GM13977 (cell line): ENCODE data around the gene CLEC16A.

Experiments
- DNase-seq: peaks from one replicate; pipeline ENCODE4 v3.0.0; 2012; ENCODE audit warnings: low spot score
- CTCF ChIP-seq: IDR thresholded peaks from 2 replicates; pipeline ENCODE4 v1.5.1; 2012; ENCODE audit warnings: mild to moderate bottlenecking, control low read depth; ENCODE audit not compliant: insufficient read depth; ENCODE audit errors: extremely low read depth, missing control alignments
- in situ Hi-C: fragments of 300-500 bp; cut with MboI; formaldehyde crosslinking; loops from one replicate; pipeline ENCODE4 v1.12.0; 2022; ENCODE audit warnings: low sequenced_read_pairs, low pct_unique_long_range_greater_than_20kb, mixed read lengths, inconsistent platforms; ENCODE audit not compliant: unreplicated experiment

CLEC16A gene

DNA sequence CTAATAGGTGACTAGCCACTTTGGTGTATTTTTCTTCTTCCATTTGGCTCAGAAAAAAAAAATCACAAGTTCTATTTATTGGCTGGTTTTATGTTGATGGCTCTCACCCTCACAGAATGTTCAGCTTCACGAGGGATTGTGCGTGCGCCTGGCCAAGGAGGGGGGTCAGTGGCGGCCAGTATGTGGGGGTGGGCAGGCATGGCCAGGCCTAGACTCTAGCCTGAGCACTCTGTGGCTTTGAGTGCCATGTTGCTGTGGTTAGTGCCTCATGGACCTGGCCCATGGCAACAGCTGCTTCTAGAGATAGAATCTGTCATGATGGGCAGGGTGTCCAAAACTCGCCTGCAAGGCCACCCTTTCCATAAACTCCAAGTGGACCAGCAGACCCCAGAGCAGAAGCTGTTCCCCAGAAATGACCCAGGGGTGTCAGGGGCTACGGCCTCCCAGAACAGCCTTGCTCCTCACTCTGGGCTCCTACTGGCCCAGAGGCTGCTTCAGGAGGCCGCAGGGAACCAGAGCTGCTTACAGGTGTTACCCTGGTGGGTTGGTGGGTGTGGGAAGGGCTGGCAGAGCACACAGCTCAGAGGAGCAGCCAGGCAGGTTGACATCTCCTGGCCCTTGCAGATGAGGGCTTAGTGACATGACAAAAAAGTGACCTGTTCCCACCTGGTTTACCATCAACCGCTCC lies 186.8 kb downstream of the CLEC16A start:
- in situ Hi-C loops: no loop called here
- TF ChIP-seq CTCF: no peak
- DNase-seq: no peak

DNA sequence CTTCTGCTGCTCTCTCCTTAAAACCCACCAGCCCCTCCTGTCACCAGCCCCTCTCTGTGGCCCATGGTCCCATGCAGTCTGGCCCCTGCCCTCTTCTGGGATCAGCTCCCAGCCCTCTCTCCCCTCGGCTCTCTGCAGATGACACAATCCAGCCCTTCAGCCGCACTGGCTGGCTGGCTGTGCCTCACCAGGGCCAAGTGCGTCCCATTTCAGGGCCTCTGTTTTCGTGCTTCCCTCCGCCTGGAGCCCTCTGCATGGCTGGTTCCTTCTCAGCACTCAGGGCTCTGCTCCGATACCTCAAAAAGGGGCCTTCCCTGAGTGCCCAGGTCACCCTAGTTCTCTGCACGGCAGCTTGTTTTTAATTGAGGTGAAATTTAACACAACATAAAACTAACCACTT lies 187.3 kb downstream of the CLEC16A start:
- TF ChIP-seq CTCF: no peak
- in situ Hi-C loops: no loop called here

DNA sequence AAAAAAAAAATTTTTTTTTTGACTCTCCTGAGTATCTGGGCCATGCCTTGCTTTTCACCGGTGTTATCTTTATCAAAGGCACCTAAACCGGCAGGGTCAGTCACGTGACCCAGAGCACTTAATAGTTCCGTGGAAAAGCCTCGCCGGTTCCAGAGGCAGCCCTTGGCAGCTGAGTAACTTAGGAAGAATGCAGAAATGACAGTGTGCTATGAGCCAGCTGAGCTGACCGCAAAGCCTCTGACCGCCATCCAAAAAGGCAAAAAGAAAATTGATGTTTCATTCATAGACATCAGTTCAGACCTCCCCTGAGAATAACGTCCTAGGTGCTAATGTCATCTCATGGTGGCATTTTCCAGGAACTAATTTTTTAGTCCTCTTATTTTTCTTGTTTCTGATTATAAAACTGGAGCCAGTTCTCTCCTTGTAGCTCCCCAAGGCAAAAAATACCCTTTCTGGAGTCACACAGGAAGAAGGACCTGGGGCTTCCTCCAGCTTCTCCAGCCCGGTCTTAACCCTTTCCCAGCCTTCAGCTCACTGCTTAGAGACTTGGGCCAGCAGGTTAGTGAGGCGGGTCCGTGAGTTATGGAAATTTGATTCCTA lies 189.1 kb downstream of the CLEC16A start:
- no peak for TF ChIP-seq CTCF
- no peak for DNase-seq
- in situ Hi-C loops: no loop called here

More for the DNA sequence above, 187.3 kb downstream of the CLEC16A start:
- DNase-seq: no peak

- DNase-seq: no peak
- in situ Hi-C loops: no loop called here
- no peak for TF ChIP-seq CTCF
Measured at GRCh38 chr16:11134722-11135463, 190.5 kb downstream of the CLEC16A start.

DNA sequence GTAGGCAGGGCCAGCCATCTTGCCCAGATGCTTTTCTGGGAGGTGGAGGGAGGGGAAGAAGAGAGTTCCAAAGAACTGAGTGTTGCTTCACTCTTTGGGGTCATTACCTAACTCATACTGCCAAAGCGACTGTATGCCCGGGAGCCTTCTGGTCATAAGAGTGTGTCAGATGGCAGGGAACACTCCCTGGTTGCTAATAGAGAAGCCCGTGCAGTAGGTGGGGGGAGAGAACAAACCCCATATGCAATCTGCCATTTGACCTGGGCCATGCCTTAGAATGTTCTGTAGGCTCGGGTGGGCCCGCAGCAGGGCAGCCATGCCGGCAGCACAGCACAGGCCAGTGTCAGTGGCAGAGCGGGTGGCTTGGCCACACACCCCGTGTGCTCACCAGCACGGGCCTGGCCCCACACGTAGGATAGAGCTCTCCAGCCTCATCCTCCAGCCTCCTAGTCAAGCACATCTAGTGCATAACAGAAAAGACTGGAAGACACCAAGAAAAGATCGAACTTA lies 191.2 kb downstream of the CLEC16A start:
- in situ Hi-C loops: no loop called here
- DNase-seq: no peak

DNA sequence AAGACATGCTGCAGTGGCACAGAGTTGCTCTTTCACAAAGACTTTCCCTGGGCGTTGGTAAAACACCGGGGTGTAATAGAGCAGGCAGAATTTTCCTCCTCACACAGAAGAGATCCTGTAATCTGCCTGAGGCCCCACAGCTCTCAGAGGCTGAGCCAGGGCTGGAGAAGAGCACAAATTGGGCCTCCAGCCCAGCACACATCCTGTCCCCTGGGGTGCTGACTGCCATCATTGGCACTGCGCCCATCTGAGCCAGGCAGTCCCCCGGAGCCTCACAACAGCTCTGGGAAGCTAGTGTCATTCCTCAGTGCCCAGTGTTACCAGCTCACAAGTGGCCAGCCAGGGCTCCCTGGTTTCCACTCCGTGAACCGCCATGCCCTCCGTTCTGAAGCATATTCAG lies 192.2 kb downstream of the CLEC16A start:
- in situ Hi-C loops: no loop called here
- no peak for TF ChIP-seq CTCF
- no peak for DNase-seq

More for the DNA sequence above, 191.2 kb downstream of the CLEC16A start:
- TF ChIP-seq CTCF: no peak
